KBM-7 (cell line): ENCODE results near the gene HOXD4.

Experiments
- DNase-seq: peaks from one replicate; pipeline ENCODE4 v3.0.0-alpha.2; 2015
- in situ Hi-C: fragments of 300-500 bp; cut with MboI; formaldehyde crosslinking; loops from 2 replicates; pipeline ENCODE4 v1.14.3; 2020; ENCODE audit warnings: low sequenced_read_pairs, low pct_unique_long_range_greater_than_20kb, mixed read lengths

Gene HOXD4

DNA sequence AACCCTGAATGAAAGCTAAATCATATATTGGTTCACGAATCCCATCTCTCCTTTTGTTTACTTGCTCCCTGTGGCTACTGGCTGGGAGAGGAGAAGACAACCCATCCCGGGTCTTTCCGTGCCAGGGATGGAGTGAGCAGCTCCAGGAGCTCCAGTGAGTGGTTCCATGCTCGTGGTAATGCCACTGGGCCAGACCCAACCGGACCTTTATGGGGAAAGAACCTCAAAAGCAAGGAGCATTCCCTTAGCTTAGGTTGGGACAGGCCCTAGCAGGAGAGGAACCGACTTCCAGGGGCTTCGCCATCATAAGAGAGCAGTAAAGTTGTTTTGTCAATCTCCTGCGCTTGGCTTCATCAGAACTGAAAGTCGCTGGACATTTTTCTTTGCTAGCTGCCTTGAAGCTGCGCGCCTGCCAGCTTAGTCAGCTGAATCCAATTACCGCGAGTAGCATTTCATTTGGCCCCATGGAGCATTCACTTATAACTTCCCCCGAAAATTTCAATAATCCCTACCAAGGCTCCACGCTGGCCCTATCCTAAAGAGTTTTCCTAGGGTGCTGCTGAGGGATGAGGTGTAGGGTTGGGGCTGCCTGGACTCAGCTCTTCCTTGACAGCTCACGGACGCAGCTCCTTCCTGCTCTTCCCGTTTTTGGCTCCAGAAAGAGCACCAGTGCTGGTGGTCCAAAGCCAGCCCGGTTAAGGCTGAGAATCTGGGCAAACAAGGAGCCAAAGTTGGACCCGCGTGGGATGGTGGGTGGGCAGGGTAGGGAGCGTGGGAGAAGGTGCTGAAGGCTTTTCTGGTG is 10.7 kb downstream of the HOXD4 start:
- DNase-seq: no peak
- in situ Hi-C loops: no loop called here

- no peak for DNase-seq
- in situ Hi-C loops: no loop called here
These were observed 11.7 kb downstream of the HOXD4 start for GRCh38 chr2:176162911-176163671.

DNA sequence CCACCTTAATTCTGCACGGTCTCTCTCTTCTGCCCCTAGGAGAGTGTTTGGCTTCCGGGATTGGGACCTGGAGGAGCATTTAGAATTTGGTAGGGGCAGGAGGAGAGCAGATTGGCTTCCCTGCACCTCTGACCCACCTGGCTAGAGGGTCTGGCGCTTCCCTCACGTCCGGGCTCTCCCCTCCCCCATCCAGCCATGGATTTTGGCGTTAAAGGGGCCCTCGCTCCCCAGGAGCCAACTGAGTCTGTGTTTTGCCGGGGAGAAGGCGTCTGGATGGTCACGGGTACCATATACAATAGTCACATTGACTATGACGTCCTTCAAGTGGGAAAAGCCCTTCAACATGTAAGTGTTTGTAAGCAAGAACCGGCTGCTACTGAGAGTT is 12.3 kb downstream of the HOXD4 start:
- in situ Hi-C loops: no loop called here
- no peak for DNase-seq

GRCh38 chr2:176164201-176164600 is 12.9 kb downstream of the HOXD4 start:
- in situ Hi-C loops: no loop called here
- DNase-seq: no peak

DNA sequence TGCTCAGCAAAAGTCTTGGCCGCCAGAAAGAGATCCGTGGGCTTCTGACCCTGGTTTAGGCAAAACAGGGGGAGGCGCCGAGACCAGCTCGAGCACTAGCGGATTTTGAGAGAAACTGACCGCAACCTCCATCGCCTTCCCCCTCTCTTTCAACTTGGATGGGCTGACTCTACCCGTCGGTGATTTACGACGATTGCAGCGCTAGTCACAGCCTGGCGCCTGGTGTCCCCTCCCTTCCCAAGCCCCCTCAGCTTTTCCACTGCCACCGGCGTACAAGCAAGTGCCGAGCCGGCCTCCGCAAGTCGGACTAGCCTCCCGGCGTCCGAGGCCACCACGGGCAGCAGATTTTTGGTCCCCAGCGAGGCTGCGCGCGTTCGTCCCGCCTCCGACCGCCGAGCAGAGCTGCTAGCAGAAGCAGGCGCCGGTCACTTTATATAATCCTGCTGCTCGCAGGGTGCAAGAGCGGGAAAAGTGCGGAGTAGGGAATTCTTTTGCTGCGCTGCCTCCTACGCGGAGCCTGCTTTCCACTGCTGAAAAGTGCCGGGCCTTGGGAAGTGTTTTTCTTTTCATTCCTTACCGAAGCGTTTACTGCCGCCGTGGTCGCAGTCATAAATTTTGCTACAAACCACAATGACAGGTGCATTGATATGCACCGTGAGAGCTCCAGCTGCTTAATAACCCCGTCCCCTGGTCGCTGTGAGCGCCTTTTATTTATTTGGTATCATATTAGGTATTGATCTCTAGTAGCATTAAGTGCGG is 13.4 kb downstream of the HOXD4 start:
- in situ Hi-C loops: no loop called here
- DNase-seq: no peak

DNA sequence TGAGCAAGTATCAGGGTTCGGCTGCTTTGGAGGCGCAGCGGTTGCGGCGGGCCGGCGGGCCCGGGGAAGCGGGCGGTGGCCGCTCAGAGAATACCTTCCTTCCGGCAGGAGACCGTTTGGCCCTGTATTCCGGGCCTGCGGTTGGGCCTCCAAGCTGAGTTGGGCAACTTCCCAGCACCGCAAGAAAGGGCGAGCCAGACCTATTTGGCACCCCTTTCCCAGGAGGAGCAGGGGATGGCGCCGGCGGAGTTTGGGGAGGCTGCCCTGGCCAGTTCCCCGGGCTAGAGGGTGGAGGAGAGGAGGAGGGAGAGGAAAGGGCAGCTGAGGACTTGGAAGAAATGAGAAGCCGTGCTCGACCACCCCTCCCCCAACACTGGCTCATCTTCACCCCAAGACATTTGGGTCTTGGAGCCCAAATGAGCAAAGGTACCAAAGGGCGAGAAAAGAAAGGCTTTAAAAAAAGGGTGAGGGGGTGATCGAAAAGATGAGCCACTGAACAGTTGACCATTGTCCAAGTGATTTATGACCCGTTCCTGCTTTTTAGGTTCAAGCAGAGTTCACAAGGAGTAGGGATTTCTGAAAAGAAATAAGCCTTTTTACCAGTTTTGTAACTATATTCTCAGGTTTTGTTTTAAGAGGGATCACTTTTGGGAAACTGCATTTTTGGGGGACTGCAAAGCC is 14.2 kb downstream of the HOXD4 start:
- in situ Hi-C loops: no loop called here
- no peak for DNase-seq

DNA sequence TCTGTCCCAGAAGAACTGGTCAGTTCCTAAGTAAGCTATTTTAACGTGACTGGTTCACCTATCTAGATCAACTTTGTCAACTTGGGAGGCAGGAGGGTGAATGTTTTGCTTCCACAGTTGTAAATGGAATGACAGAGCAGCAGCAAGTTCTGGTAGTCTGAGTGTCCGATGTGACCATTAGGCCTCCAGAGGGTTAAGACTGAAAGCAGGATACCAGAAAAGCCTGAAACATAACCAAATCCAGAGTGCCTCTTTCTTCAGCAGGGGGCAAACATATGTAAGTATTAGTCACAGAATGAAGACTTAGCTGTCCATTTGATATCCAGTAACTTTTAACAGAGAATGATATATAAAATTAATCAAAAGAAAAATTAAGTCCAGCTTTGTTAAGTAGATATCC is 14.9 kb downstream of the HOXD4 start:
- in situ Hi-C loops: no loop called here
- no peak for DNase-seq

GRCh38 chr2:176167398-176167797 is 16.0 kb downstream of the HOXD4 start:
- in situ Hi-C loops: no loop called here
- DNase-seq: no peak

DNA sequence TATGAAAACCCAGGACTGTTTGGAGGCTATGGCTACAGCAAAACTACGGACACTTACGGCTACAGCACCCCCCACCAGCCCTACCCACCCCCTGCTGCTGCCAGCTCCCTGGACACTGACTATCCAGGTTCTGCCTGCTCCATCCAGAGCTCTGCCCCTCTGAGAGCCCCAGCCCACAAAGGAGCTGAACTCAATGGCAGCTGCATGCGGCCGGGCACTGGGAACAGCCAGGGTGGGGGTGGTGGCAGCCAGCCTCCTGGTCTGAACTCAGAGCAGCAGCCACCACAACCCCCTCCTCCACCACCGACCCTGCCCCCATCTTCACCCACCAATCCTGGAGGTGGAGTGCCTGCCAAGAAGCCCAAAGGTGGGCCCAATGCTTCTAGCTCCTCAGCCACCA is 17.8 kb downstream of the HOXD4 start:
- in situ Hi-C loops: no loop called here
- no peak for DNase-seq

- DNase-seq: no peak
- in situ Hi-C loops: no loop called here
These were observed 18.4 kb downstream of the HOXD4 start for GRCh38 chr2:176169711-176170110.

DNA sequence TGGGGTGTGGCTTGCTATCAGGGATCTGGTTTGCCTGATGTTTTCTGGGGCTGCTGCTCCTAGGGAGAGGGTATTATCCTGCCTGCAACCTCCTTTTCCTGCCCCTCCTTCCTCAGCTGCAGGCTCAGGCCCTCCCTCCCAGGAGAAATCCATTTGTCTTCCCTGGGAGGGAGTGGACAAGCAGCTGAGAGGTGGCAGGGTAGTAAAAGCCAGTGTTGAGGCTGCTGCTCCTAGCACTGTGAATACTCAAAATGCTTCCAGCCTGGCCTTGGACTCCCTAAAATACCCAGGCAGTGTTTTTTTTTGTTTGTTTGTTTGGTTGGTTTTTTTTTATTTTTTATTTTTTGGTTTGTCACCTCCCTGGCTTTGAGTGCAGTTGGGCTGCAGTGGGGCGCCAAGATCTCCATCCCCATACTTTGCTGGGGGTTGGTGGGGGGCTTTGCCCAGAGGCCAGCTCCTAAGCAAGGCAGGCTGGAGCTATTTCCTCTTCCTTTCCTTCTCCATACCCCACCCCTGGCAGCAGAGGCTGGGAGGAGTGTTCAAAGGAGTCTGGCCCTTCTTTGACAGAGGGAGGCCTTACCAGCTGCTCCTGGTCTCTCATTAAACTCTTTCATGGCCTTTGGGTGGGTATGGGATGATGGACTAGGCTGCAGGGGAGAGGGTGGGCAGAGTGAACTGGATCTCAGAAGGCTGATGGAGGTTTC is 19.4 kb downstream of the HOXD4 start:
- in situ Hi-C loops: no loop called here
- DNase-seq: no peak

DNA sequence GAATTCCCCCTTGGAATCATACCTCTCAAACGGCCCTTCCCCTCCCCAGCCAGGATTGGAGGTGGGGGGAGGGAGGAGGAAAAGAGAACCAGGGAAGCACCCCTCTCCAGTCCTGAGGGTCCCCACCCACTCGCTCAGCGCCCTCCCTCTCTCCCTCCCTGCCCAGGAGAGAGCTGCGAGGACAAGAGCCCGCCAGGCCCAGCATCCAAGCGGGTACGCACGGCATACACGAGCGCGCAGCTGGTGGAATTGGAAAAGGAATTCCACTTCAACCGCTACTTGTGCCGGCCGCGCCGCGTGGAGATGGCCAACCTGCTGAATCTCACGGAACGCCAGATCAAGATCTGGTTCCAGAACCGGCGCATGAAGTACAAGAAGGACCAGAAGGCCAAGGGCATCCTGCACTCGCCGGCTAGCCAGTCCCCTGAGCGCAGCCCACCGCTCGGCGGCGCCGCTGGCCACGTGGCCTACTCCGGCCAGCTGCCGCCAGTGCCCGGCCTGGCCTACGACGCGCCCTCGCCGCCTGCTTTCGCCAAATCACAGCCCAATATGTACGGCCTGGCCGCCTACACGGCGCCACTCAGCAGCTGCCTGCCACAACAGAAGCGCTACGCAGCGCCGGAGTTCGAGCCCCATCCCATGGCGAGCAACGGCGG is 20.1 kb downstream of the HOXD4 start:
- in situ Hi-C loops: no loop called here
- no peak for DNase-seq

DNA sequence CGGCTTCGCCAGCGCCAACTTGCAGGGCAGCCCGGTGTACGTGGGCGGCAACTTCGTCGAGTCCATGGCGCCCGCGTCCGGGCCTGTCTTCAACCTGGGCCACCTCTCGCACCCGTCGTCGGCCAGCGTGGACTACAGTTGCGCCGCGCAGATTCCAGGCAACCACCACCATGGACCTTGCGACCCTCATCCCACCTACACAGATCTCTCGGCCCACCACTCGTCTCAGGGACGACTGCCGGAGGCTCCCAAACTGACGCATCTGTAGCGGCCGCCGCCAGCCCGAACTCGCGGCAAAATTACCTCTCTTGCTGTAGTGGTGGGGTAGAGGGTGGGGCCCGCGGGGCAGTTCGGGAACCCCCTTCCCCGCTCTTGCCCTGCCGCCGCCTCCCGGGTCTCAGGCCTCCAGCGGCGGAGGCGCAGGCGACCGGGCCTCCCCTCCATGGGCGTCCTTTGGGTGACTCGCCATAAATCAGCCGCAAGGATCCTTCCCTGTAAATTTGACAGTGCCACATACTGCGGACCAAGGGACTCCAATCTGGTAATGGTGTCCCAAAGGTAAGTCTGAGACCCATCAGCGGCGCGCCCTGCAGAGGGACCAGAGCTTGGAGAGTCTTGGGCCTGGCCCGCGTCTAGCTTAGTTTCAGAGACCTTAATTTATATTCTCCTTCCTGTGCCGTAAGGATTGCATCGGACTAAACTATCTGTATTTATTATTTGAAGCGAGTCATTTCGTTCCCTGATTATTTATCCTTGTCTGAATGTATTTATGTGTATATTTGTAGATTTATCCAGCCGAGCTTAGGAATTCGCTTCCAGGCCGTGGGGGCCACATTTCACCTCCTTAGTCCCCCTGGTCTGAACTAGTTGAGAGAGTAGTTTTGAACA is 20.9 kb downstream of the HOXD4 start:
- no peak for DNase-seq
- in situ Hi-C loops: no loop called here

DNA sequence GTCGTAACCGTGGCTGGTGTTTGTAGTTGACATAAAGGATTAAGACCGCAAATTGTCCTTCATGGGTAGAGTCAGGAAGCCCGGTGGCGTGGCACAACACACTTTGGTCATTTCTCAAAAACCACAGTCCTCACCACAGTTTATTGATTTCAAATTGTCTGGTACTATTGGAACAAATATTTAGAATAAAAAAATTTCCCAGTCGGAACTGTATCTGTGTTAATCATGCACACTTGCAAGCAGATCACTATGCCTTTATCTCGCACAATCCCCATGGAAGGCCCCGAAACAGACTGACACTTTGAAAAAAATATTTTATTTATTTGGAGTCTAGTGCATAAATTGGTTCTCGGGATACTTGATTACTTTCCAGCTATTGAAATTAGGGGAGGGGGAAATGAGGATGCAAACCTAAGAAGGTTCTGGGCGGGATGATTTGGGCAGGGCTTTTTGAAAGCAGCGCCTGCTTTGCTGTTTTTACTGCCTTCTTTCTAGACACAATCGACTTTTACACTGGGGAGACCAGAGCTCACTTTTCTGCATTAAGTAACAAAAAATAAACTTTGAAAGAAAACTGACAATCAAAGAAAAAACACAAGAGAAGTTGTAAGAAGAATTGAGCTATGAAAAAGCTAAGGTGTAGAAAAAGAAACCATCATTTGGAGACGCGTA is 21.7 kb downstream of the HOXD4 start:
- DNase-seq: no peak
- in situ Hi-C loops: no loop called here

- no peak for DNase-seq
- in situ Hi-C loops: no loop called here
These were observed 22.4 kb downstream of the HOXD4 start for GRCh38 chr2:176173567-176174381.

DNA sequence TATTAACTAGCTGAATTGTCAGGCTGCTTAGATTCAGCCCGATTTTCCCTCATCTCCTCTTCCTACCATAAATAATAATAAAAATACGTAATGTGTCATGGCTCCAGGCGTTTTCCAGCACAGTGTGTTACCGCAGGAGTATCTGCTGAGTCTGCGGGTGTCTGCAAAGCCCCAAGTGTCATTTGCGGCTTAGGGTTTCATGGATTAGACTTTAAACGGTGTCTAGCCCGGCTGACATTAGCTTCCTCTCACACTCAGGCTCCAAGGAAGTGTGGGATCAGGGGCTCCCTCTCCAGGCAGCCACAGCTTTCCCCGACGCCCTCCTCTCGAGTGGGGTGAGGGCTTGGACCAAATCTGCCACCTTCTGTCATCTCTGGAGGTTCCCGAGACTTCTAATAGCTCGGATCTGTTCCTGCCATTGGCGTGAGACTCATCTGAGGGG is 23.1 kb downstream of the HOXD4 start:
- in situ Hi-C loops: no loop called here

More for the DNA sequence above, 23.1 kb downstream of the HOXD4 start:
- no peak for DNase-seq
